NCI-H2196 (cell line): ENCODE results near the gene CYGB.

Experiments
- DNase-seq: peaks from one replicate; lab custom pipeline; 2025; ENCODE audit not compliant: unreplicated experiment; lab: John Stamatoyannopoulos, UW

The CYGB gene

GRCh38 chr17:76484228-76484725 is 53.2 kb downstream of the CYGB start:
- DNase-seq, result no peak

- no peak for DNase-seq
Observed at GRCh38 chr17:76481071-76481655, 56.3 kb downstream of the CYGB start.

- DNase-seq, result no peak
Observed at GRCh38 chr17:76480632-76481031, 56.9 kb downstream of the CYGB start.

GRCh38 chr17:76479515-76480060 is 57.9 kb downstream of the CYGB start:
- DNase-seq, result no peak

GRCh38 chr17:76478730-76479514 is 58.6 kb downstream of the CYGB start:
- DNase-seq, result no peak

GRCh38 chr17:76478097-76478496 is 59.4 kb downstream of the CYGB start:
- DNase-seq, result no peak

GRCh38 chr17:76477576-76477975 is 59.9 kb downstream of the CYGB start:
- no peak for DNase-seq
